WTC11 (cell line): ENCODE results near the gene MGAT4A. TPM values are rescaled to one million over a fixed set of nuclear protein-coding genes. Genes with fewer than 3 reads are reported as not detected.

ENCODE experiments used
- ATAC-seq: fragments of 200-7000 bp; cut with Tn5 transposase; 2 replicates; pipeline ENCODE4 v1.10.0; 2021; ENCODE audit warnings: mild to moderate bottlenecking, moderate library complexity
- CTCF ChIA-PET: fragments of 300-600 bp; sonication (Branson Sonifier 250); formaldehyde crosslinking; loops from one replicate; lab custom pipeline; 2021; ENCODE audit warnings: antibody characterized with exemption; lab: Charles Lee
- POLR2A ChIA-PET: fragments of 350-600 bp; sonication (Branson Sonifier 250); formaldehyde crosslinking; loops from one replicate; lab custom pipeline; 2021; ENCODE audit warnings: antibody characterized with exemption; lab: Charles Lee
- DNase-seq: peaks from one replicate; pipeline ENCODE4 v3.0.0; 2021; ENCODE audit warnings: low spot score
- H3K27ac Mint-ChIP-seq: 2 replicates; pipeline ENCODE4 v1.8.0; 2021; ENCODE audit warnings: mixed read lengths
- H3K27me3 Mint-ChIP-seq: 2 replicates; pipeline ENCODE4 v1.8.0; 2021; ENCODE audit warnings: low read depth, mild to moderate bottlenecking, moderate library complexity, mixed read lengths
- H3K36me3 Mint-ChIP-seq: 2 replicates; pipeline ENCODE4 v1.8.0; 2021; ENCODE audit warnings: mixed read lengths
- H3K4me1 Mint-ChIP-seq: 2 replicates; pipeline ENCODE4 v1.8.0; 2022; ENCODE audit warnings: mixed read lengths
- H3K4me3 Mint-ChIP-seq: 2 replicates; pipeline ENCODE4 v1.8.0; 2021; ENCODE audit warnings: mild to moderate bottlenecking, moderate library complexity, mixed read lengths
- H3K9me3 Mint-ChIP-seq: 2 replicates; pipeline ENCODE4 v1.8.0; 2021; ENCODE audit warnings: mixed read lengths
- CREM ChIP-seq: sonication (generic); formaldehyde crosslinking; IDR thresholded peaks from 2 replicates; pipeline ENCODE4 v1.8.1; 2022; ENCODE audit warnings: mild to moderate bottlenecking, missing genetic modification reagents, moderate library complexity
- E2F1 ChIP-seq: sonication (generic); formaldehyde crosslinking; IDR thresholded peaks from 2 replicates; pipeline ENCODE4 v1.8.0; 2022; ENCODE audit warnings: mild to moderate bottlenecking, missing genetic modification reagents
- ESRRA ChIP-seq: sonication (generic); formaldehyde crosslinking; IDR thresholded peaks from 2 replicates; pipeline ENCODE4 v1.8.1; 2022; ENCODE audit warnings: mild to moderate bottlenecking, missing genetic modification reagents, borderline replicate concordance
- FOXK1 ChIP-seq: sonication (generic); formaldehyde crosslinking; IDR thresholded peaks from 2 replicates; pipeline ENCODE4 v1.8.0; 2022; ENCODE audit warnings: mild to moderate bottlenecking, moderate library complexity, missing genetic modification reagents
- FOXP1 ChIP-seq: sonication (generic); formaldehyde crosslinking; IDR thresholded peaks from 2 replicates; pipeline ENCODE4 v1.8.0; 2022; ENCODE audit warnings: missing genetic modification reagents, mild to moderate bottlenecking, moderate library complexity, borderline replicate concordance
- JUN ChIP-seq: sonication (generic); formaldehyde crosslinking; IDR thresholded peaks from 2 replicates; pipeline ENCODE4 v1.8.0; 2023; ENCODE audit warnings: mild to moderate bottlenecking, missing genetic modification reagents
- MAX ChIP-seq: sonication (generic); formaldehyde crosslinking; IDR thresholded peaks from 2 replicates; pipeline ENCODE4 v1.8.0; 2022; ENCODE audit warnings: mild to moderate bottlenecking, missing genetic modification reagents
- MLX ChIP-seq: sonication (generic); formaldehyde crosslinking; IDR thresholded peaks from 2 replicates; pipeline ENCODE4 v1.8.1; 2023; ENCODE audit warnings: mild to moderate bottlenecking, missing genetic modification reagents, moderate library complexity
- NR1H2 ChIP-seq: sonication (generic); formaldehyde crosslinking; IDR thresholded peaks from 2 replicates; pipeline ENCODE4 v1.9.0; 2021; ENCODE audit warnings: mild to moderate bottlenecking, moderate library complexity, missing genetic modification reagents
- PREB ChIP-seq: sonication (generic); formaldehyde crosslinking; IDR thresholded peaks from 2 replicates; pipeline ENCODE4 v1.8.1; 2022; ENCODE audit warnings: mild to moderate bottlenecking, missing genetic modification reagents, moderate library complexity, borderline replicate concordance
- SMAD3 ChIP-seq: sonication (generic); formaldehyde crosslinking; IDR thresholded peaks from 2 replicates; pipeline ENCODE4 v1.8.0; 2022; ENCODE audit warnings: missing genetic modification reagents, mild to moderate bottlenecking, borderline replicate concordance
- TCF7 ChIP-seq: sonication (generic); formaldehyde crosslinking; IDR thresholded peaks from 2 replicates; pipeline ENCODE4 v1.8.0; 2022; ENCODE audit warnings: mild to moderate bottlenecking, low read depth, missing genetic modification reagents, moderate library complexity
- TEAD1 ChIP-seq: sonication (generic); formaldehyde crosslinking; IDR thresholded peaks from 2 replicates; pipeline ENCODE4 v1.8.0; 2022; ENCODE audit warnings: mild to moderate bottlenecking, missing genetic modification reagents
- ZNF317 ChIP-seq: sonication (generic); formaldehyde crosslinking; IDR thresholded peaks from 2 replicates; pipeline ENCODE4 v1.8.1; 2023; ENCODE audit warnings: low read depth, mild to moderate bottlenecking, moderate library complexity, missing genetic modification reagents, borderline replicate concordance
- ZNF396 ChIP-seq: fragments of 250-450 bp; sonication (Bioruptor Pico); IDR thresholded peaks from 2 replicates; pipeline ENCODE4 v1.8.0; 2021; ENCODE audit warnings: mild to moderate bottlenecking, moderate library complexity, borderline replicate concordance
- ZNF416 ChIP-seq: fragments of 250-450 bp; sonication (Bioruptor Pico); IDR thresholded peaks from 2 replicates; pipeline ENCODE4 v1.9.0; 2021; ENCODE audit warnings: mild to moderate bottlenecking, inconsistent platforms
- total RNA-seq: library from RNA; stranded (reverse); gene quantifications from 3 replicates; pipeline ENCODE4 v1.2.3, GENCODE V29; 2021
- TF ChIP-seq, protein P1 (sequence below): sonication (generic); formaldehyde crosslinking; conservative IDR thresholded peaks from 2 replicates; pipeline ENCODE4 v1.8.1; 2022; ENCODE audit warnings: mild to moderate bottlenecking, missing genetic modification reagents
- TF ChIP-seq, protein P2 (sequence below): sonication (generic); formaldehyde crosslinking; conservative IDR thresholded peaks from 2 replicates; pipeline ENCODE4 v1.8.1; 2023; ENCODE audit warnings: mild to moderate bottlenecking, low read depth, missing genetic modification reagents, moderate library complexity
- TF ChIP-seq, protein P3 (sequence below): sonication (generic); formaldehyde crosslinking; IDR thresholded peaks from 2 replicates; pipeline ENCODE4 v1.8.1; 2023; ENCODE audit warnings: mild to moderate bottlenecking, missing genetic modification reagents
- TF ChIP-seq, protein P4 (sequence below): sonication (generic); formaldehyde crosslinking; IDR thresholded peaks from 2 replicates; pipeline ENCODE4 v1.8.1; 2022; ENCODE audit warnings: mild to moderate bottlenecking, moderate library complexity, missing genetic modification reagents
- TF ChIP-seq, protein P5 (sequence below): fragments of 250-450 bp; sonication (Bioruptor Pico); IDR thresholded peaks from 2 replicates; pipeline ENCODE4 v1.8.0; 2021; ENCODE audit warnings: mild to moderate bottlenecking
- TF ChIP-seq, protein P6 (sequence below): sonication (generic); formaldehyde crosslinking; IDR thresholded peaks from 2 replicates; pipeline ENCODE4 v1.8.0; 2022; ENCODE audit warnings: mild to moderate bottlenecking, missing genetic modification reagents

MGAT4A gene
- total RNA-seq, 1 experiment from 2014 or later: 6.7 TPM

DNA sequence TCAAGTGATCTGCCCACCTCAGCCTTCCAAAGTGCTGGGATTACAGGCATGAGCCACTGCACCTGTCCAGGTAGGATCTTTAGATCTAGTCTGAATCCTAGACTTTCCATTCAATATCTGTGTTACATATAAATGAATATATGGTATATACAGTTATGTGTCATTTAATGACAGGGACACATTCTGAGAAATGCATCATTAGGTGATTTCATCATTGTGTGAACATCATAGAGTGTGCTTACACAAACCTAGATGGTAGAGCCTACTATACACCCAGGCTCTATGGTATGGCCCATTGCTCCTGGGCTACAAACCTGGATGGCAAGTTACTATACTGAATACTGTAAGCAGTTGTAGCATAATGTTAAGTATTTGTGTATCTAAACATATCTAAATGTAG is 15.5 kb upstream of the MGAT4A start (continued):
- no peak for TF ChIP-seq ZNF416
- no peak for TF ChIP-seq FOXP1 (CRISPR knock-in tag)

GRCh38 chr2:98744595-98744994 is 13.7 kb upstream of the MGAT4A start:
- Mint-ChIP-seq H3K9me3 (no peaks in the 10 kb centered on the region), H3K4me3 (no peak overlapping the region), H3K27ac (no peak overlapping the region), H3K36me3 (no peaks in the 10 kb centered on the region), H3K27me3 (peaks cover 2% of the 10 kb centered on the region), H3K4me1 (peaks cover 12% of the 10 kb centered on the region)
- POLR2A ChIA-PET: no interaction called here
- TF ChIP-seq NR1H2 (CRISPR knock-in tag) (no peak), TCF7 (CRISPR knock-in tag) (no peak), TEAD1 (CRISPR knock-in tag) (no peak), JUN (CRISPR knock-in tag) (no peak), ZNF396 (CRISPR knock-in tag) (no peak), E2F1 (CRISPR knock-in tag) (no peak), SMAD3 (CRISPR knock-in tag) (no peak), CREM (no peak), MLX (CRISPR knock-in tag) (no peak)
- TF ChIP-seq, protein P1, sequence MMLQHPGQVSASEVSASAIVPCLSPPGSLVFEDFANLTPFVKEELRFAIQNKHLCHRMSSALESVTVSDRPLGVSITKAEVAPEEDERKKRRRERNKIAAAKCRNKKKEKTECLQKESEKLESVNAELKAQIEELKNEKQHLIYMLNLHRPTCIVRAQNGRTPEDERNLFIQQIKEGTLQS (CRISPR knock-in tag): no peak
- TF ChIP-seq, protein P2, sequence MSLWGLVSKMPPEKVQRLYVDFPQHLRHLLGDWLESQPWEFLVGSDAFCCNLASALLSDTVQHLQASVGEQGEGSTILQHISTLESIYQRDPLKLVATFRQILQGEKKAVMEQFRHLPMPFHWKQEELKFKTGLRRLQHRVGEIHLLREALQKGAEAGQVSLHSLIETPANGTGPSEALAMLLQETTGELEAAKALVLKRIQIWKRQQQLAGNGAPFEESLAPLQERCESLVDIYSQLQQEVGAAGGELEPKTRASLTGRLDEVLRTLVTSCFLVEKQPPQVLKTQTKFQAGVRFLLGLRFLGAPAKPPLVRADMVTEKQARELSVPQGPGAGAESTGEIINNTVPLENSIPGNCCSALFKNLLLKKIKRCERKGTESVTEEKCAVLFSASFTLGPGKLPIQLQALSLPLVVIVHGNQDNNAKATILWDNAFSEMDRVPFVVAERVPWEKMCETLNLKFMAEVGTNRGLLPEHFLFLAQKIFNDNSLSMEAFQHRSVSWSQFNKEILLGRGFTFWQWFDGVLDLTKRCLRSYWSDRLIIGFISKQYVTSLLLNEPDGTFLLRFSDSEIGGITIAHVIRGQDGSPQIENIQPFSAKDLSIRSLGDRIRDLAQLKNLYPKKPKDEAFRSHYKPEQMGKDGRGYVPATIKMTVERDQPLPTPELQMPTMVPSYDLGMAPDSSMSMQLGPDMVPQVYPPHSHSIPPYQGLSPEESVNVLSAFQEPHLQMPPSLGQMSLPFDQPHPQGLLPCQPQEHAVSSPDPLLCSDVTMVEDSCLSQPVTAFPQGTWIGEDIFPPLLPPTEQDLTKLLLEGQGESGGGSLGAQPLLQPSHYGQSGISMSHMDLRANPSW (CRISPR knock-in tag): no peak
- TF ChIP-seq, protein P3, sequence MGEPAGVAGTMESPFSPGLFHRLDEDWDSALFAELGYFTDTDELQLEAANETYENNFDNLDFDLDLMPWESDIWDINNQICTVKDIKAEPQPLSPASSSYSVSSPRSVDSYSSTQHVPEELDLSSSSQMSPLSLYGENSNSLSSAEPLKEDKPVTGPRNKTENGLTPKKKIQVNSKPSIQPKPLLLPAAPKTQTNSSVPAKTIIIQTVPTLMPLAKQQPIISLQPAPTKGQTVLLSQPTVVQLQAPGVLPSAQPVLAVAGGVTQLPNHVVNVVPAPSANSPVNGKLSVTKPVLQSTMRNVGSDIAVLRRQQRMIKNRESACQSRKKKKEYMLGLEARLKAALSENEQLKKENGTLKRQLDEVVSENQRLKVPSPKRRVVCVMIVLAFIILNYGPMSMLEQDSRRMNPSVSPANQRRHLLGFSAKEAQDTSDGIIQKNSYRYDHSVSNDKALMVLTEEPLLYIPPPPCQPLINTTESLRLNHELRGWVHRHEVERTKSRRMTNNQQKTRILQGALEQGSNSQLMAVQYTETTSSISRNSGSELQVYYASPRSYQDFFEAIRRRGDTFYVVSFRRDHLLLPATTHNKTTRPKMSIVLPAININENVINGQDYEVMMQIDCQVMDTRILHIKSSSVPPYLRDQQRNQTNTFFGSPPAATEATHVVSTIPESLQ (CRISPR knock-in tag): no peak
- TF ChIP-seq, protein P4, sequence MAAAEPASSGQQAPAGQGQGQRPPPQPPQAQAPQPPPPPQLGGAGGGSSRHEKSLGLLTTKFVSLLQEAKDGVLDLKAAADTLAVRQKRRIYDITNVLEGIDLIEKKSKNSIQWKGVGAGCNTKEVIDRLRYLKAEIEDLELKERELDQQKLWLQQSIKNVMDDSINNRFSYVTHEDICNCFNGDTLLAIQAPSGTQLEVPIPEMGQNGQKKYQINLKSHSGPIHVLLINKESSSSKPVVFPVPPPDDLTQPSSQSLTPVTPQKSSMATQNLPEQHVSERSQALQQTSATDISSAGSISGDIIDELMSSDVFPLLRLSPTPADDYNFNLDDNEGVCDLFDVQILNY: no peak
- no peak for ATAC-seq
- no peak for DNase-seq
- CTCF ChIA-PET: no interaction called here

DNA sequence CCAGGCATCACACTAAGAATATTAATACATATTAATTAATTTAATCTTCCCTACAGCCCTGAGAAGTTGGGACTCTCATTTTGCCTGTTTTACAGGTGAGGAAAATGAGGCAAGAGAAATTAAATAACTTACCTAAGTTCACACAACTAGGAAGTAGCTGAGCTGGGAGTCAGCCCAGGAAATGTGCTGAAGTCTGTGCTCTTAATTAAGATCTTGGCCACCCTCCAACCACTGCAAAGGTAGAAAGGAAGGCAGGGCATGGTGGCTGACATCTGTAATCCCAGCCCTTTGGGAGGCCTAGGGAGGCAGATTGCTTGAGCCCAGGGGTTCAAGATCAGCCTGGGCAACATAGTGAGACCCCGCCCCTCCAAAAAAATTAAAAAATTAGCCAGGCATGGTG is 12.9 kb upstream of the MGAT4A start:
- Mint-ChIP-seq H3K27me3 (no peaks in the 10 kb centered on the region), H3K36me3 (no peaks in the 10 kb centered on the region), H3K9me3 (no peaks in the 10 kb centered on the region), H3K27ac (no peak overlapping the region), H3K4me3 (no peak overlapping the region), H3K4me1 (peaks cover 12% of the 10 kb centered on the region)
- CTCF ChIA-PET: no interaction called here
- POLR2A ChIA-PET: no interaction called here
- no peak for DNase-seq
- no peak for ATAC-seq
- no peak for TF ChIP-seq FOXK1
- no peak for TF ChIP-seq PREB (CRISPR knock-in tag)
- no peak for TF ChIP-seq ZNF317 (CRISPR knock-in tag)
- TF ChIP-seq ESRRA (CRISPR knock-in tag): no peak
- TF ChIP-seq, protein P5, sequence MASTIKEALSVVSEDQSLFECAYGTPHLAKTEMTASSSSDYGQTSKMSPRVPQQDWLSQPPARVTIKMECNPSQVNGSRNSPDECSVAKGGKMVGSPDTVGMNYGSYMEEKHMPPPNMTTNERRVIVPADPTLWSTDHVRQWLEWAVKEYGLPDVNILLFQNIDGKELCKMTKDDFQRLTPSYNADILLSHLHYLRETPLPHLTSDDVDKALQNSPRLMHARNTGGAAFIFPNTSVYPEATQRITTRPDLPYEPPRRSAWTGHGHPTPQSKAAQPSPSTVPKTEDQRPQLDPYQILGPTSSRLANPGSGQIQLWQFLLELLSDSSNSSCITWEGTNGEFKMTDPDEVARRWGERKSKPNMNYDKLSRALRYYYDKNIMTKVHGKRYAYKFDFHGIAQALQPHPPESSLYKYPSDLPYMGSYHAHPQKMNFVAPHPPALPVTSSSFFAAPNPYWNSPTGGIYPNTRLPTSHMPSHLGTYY: no peak
- TF ChIP-seq, protein P6, sequence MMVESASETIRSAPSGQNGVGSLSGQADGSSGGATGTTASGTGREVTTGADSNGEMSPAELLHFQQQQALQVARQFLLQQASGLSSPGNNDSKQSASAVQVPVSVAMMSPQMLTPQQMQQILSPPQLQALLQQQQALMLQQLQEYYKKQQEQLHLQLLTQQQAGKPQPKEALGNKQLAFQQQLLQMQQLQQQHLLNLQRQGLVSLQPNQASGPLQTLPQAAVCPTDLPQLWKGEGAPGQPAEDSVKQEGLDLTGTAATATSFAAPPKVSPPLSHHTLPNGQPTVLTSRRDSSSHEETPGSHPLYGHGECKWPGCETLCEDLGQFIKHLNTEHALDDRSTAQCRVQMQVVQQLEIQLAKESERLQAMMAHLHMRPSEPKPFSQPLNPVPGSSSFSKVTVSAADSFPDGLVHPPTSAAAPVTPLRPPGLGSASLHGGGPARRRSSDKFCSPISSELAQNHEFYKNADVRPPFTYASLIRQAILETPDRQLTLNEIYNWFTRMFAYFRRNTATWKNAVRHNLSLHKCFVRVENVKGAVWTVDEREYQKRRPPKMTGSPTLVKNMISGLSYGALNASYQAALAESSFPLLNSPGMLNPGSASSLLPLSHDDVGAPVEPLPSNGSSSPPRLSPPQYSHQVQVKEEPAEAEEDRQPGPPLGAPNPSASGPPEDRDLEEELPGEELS (CRISPR knock-in tag): no peak
- no peak for TF ChIP-seq MAX (CRISPR knock-in tag)
